Astrocyte of the cerebellum (primary cell): ENCODE measurements around the gene MINDY4.

Experiments used
- DNase-seq: peaks from one replicate; pipeline ENCODE4 v3.0.0-alpha.2; 2011; ENCODE audit warnings: low read depth
- H3K4me3 ChIP-seq: 2 replicates; pipeline ENCODE4 v1.5.1; 2011; ENCODE audit warnings: mild to moderate bottlenecking, low read depth, low read length, moderate library complexity
- CTCF ChIP-seq: IDR thresholded peaks from 2 replicates; pipeline ENCODE4 v1.5.1; 2012; ENCODE audit warnings: low read length, low read depth, moderate library complexity, mild to moderate bottlenecking; ENCODE audit errors: missing control alignments
- in situ Hi-C: cut with HindIII; loops from 2 replicates; pipeline ENCODE4 v1.10.0; 2017; ENCODE audit warnings: low sequenced_read_pairs

MINDY4 gene

GRCh38 chr7:30750010-30750409 is 21.2 kb upstream of the MINDY4 start:
- no peak overlapping the region for H3K4me3 ChIP-seq
- no peak for DNase-seq
- no peak for TF ChIP-seq CTCF
- in situ Hi-C loops, result no loop called here

GRCh38 chr7:30750683-30751650 is 20.2 kb upstream of the MINDY4 start:
- in situ Hi-C loops, result no loop called here
- H3K4me3 ChIP-seq, result no peak overlapping the region
- DNase-seq, result peak; percentile 88
- no peak for TF ChIP-seq CTCF

GRCh38 chr7:30751696-30752273 is 19.4 kb upstream of the MINDY4 start, which contains the start of gene INMT:
TSS of gene INMT (plus strand) at chr7:30752135. CDS start at chr7:30752151, 16 bp downstream.
- no peak for DNase-seq
- H3K4me3 ChIP-seq, result no peak within 1 kb of the TSS
- TF ChIP-seq CTCF, result no peak
- in situ Hi-C loops, result no loop called here

GRCh38 chr7:30752484-30752883 is 18.7 kb upstream of the MINDY4 start:
- in situ Hi-C loops, result no loop called here
- no peak overlapping the region for H3K4me3 ChIP-seq
- TF ChIP-seq CTCF, result no peak
- DNase-seq, result no peak

GRCh38 chr7:30752979-30753378 is 18.2 kb upstream of the MINDY4 start:
- H3K4me3 ChIP-seq, result no peak overlapping the region
- DNase-seq, result no peak
- in situ Hi-C loops, result no loop called here
- TF ChIP-seq CTCF, result no peak

- TF ChIP-seq CTCF, result no peak
- DNase-seq, result no peak
- no peak overlapping the region for H3K4me3 ChIP-seq
- in situ Hi-C loops, result no loop called here
Observed at GRCh38 chr7:30754315-30754877, 16.8 kb upstream of the MINDY4 start.
